ENCODE results near the gene KLHL24. TPM values are rescaled to one million over a fixed set of nuclear protein-coding genes. Genes with fewer than 3 reads are reported as not detected.
A peak's percentile ranks its signal among the peaks of the same experiment; 100 is the strongest.
"Not testable (repeated sequence)": the region's sequence is repeated elsewhere in the genome, so short reads cannot be mapped to it uniquely, and the experiment has no call there.

The KLHL24 gene
- total RNA-seq, 2 donors from 2014 or later: 42.2 to 42.8 TPM

- Mint-ChIP-seq H3K36me3 (ENCODE audit: insufficient read depth in 2 of 2) (no peaks in the 10 kb centered on the region), H3K9me3 (peaks cover 2 to 3% of the 10 kb centered on the region in 2 donors), H3K27me3 (ENCODE audit: low read depth) (no peaks in the 10 kb centered on the region), H3K4me3 (no peak overlapping the region), H3K27ac (no peak overlapping the region), H3K4me1 (ENCODE audit: low read depth) (no peaks in the 10 kb centered on the region)
- DNase-seq (no peak), ATAC-seq (replicated peaks in 1 of 2) (no peak)
Measured at GRCh38 chr3:183619624-183620251, 15.7 kb upstream of the KLHL24 start.

GRCh38 chr3:183620252-183620628 is 15.2 kb upstream of the KLHL24 start:
- Mint-ChIP-seq H3K4me3 (no peak overlapping the region), H3K27ac (no peak overlapping the region), H3K9me3 (peaks cover 2 to 3% of the 10 kb centered on the region in 2 donors), H3K36me3 (ENCODE audit: insufficient read depth in 2 of 2) (no peaks in the 10 kb centered on the region), H3K4me1 (ENCODE audit: low read depth) (no peaks in the 10 kb centered on the region), H3K27me3 (ENCODE audit: low read depth) (no peaks in the 10 kb centered on the region)
- ATAC-seq (replicated peaks in 1 of 2) (no peak), DNase-seq (no peak)

GRCh38 chr3:183622473-183622872 is 12.9 kb upstream of the KLHL24 start:
- H3K27ac Mint-ChIP-seq; ATAC-seq (replicated peaks in 1 of 2); H3K36me3 Mint-ChIP-seq (ENCODE audit: insufficient read depth in 2 of 2); H3K27me3 Mint-ChIP-seq (ENCODE audit: low read depth); H3K4me1 Mint-ChIP-seq (ENCODE audit: low read depth); DNase-seq; H3K4me3 Mint-ChIP-seq; H3K9me3 Mint-ChIP-seq: not testable (repeated sequence)

GRCh38 chr3:183626877-183627594 is 8.4 kb upstream of the KLHL24 start:
- Mint-ChIP-seq H3K27me3 (ENCODE audit: low read depth) (no peaks in the 10 kb centered on the region), H3K4me1 (ENCODE audit: low read depth) (no peaks in the 10 kb centered on the region), H3K9me3 (no peaks in the 10 kb centered on the region), H3K36me3 (ENCODE audit: insufficient read depth in 2 of 2) (no peaks in the 10 kb centered on the region), H3K27ac (no peak overlapping the region), H3K4me3 (no peak overlapping the region)
- ATAC-seq (replicated peaks in 1 of 2) (no peak), DNase-seq (no peak)

GRCh38 chr3:183629546-183630301 is 5.7 kb upstream of the KLHL24 start:
- Mint-ChIP-seq H3K9me3 (no peaks in the 10 kb centered on the region), H3K4me1 (ENCODE audit: low read depth) (peaks cover 7% of the 10 kb centered on the region), H3K27ac (no peak overlapping the region), H3K4me3 (no peak overlapping the region), H3K36me3 (ENCODE audit: insufficient read depth in 2 of 2) (no peaks in the 10 kb centered on the region), H3K27me3 (ENCODE audit: low read depth) (no peaks in the 10 kb centered on the region)
- DNase-seq (no peak), ATAC-seq (replicated peaks in 1 of 2) (no peak)

GRCh38 chr3:183631715-183632114 is 3.7 kb upstream of the KLHL24 start:
- Mint-ChIP-seq H3K27me3 (ENCODE audit: low read depth) (no peaks in the 10 kb centered on the region), H3K27ac (no peak overlapping the region), H3K9me3 (no peaks in the 10 kb centered on the region), H3K4me3 (no peak overlapping the region), H3K36me3 (ENCODE audit: insufficient read depth in 2 of 2) (peaks cover 0 to 1% of the 10 kb centered on the region in 2 donors), H3K4me1 (ENCODE audit: low read depth) (peaks cover 14% of the 10 kb centered on the region)
- DNase-seq: no peak
- ATAC-seq (replicated peaks in 1 of 2): no peak

- not testable (repeated sequence) for ATAC-seq (replicated peaks in 1 of 2); H3K4me3 Mint-ChIP-seq; H3K9me3 Mint-ChIP-seq; H3K36me3 Mint-ChIP-seq (ENCODE audit: insufficient read depth in 2 of 2); DNase-seq; H3K27ac Mint-ChIP-seq; H3K27me3 Mint-ChIP-seq (ENCODE audit: low read depth)
- H3K4me1 Mint-ChIP-seq (ENCODE audit: low read depth): peaks cover 24% of the 10 kb centered on the region
Measured at GRCh38 chr3:183632725-183633124, 2.7 kb upstream of the KLHL24 start.

- Mint-ChIP-seq H3K27ac (peak overlapping the region; percentile 88), H3K27me3 (ENCODE audit: low read depth) (no peaks in the 10 kb centered on the region), H3K4me3 (peak overlapping the region; percentile 94 to 95), H3K9me3 (no peaks in the 10 kb centered on the region), H3K36me3 (ENCODE audit: insufficient read depth in 2 of 2) (peaks cover 0 to 1% of the 10 kb centered on the region in 2 donors), H3K4me1 (ENCODE audit: low read depth) (peaks cover 43% of the 10 kb centered on the region)
- peak in 1 of 2 donors; percentile 13 for DNase-seq
- no peak for ATAC-seq (replicated peaks in 1 of 2)
Measured at GRCh38 chr3:183634707-183635106, 716 bp upstream of the KLHL24 start.

GRCh38 chr3:183635107-183635430 is 354 bp upstream of the KLHL24 start:
- H3K4me3 Mint-ChIP-seq: peak overlapping the region; percentile 94 to 95
- ATAC-seq (replicated peaks in 1 of 2) (no peak), DNase-seq (no peak)
- peaks cover 0 to 1% of the 10 kb centered on the region in 2 donors for H3K36me3 Mint-ChIP-seq (ENCODE audit: insufficient read depth in 2 of 2)
- peaks cover 47% of the 10 kb centered on the region for H3K4me1 Mint-ChIP-seq (ENCODE audit: low read depth)
- no peaks in the 10 kb centered on the region for H3K27me3 Mint-ChIP-seq (ENCODE audit: low read depth)
- peak overlapping the region; percentile 84 for H3K27ac Mint-ChIP-seq
- no peaks in the 10 kb centered on the region for H3K9me3 Mint-ChIP-seq

GRCh38 chr3:183636221-183637105 is 1.0 kb downstream of the KLHL24 start:
- Mint-ChIP-seq H3K4me1 (ENCODE audit: low read depth) (peaks cover 50% of the 10 kb centered on the region), H3K27ac (peak overlapping the region; percentile 93), H3K27me3 (ENCODE audit: low read depth) (no peaks in the 10 kb centered on the region), H3K9me3 (no peaks in the 10 kb centered on the region), H3K36me3 (ENCODE audit: insufficient read depth in 2 of 2) (peaks cover 0 to 1% of the 10 kb centered on the region in 2 donors), H3K4me3 (peak overlapping the region; percentile 94 to 95)
- DNase-seq (peak; percentile 91 to 95), ATAC-seq (replicated peaks in 1 of 2) (peak; percentile 81 to 85)

- H3K4me3 Mint-ChIP-seq: peak overlapping the region; percentile 94 to 95
- peak overlapping the region; percentile 93 for H3K27ac Mint-ChIP-seq
- H3K36me3 Mint-ChIP-seq (ENCODE audit: insufficient read depth in 2 of 2): peaks cover 0 to 1% of the 10 kb centered on the region in 2 donors
- ATAC-seq (replicated peaks in 1 of 2) (no peak), DNase-seq (no peak)
- H3K4me1 Mint-ChIP-seq (ENCODE audit: low read depth): peaks cover 56% of the 10 kb centered on the region
- H3K27me3 Mint-ChIP-seq (ENCODE audit: low read depth): no peaks in the 10 kb centered on the region
- H3K9me3 Mint-ChIP-seq: no peaks in the 10 kb centered on the region
Measured at GRCh38 chr3:183637106-183637486, 1.7 kb downstream of the KLHL24 start.

- Mint-ChIP-seq H3K4me1 (ENCODE audit: low read depth) (peaks cover 58% of the 10 kb centered on the region), H3K27ac (peak overlapping the region; percentile 93), H3K4me3 (peak overlapping the region; percentile 94 to 95)
- not testable (repeated sequence) for H3K36me3 Mint-ChIP-seq (ENCODE audit: insufficient read depth in 2 of 2); ATAC-seq (replicated peaks in 1 of 2); H3K27me3 Mint-ChIP-seq (ENCODE audit: low read depth); H3K9me3 Mint-ChIP-seq; DNase-seq
Measured at GRCh38 chr3:183637633-183638032, 2.2 kb downstream of the KLHL24 start.

Data from activated T-cell treated with anti-CD3 and anti-CD28 coated beads, Interleukin-2, amount 50 U/mL, for 72 hours (primary cell).